K562 (cell line): Measurements from ENCODE around the gene FCRL2. TPM values are rescaled to one million over a fixed set of nuclear protein-coding genes. Genes with fewer than 3 reads are reported as not detected.

Experiments
- ATAC-seq: fragments of 200-7000 bp; cut with Tn5 transposase; 3 replicates; pipeline ENCODE4 v1.9.1; 2020; ENCODE audit warnings: moderate library complexity
- BruUV-seq: library from RNA; stranded (reverse); fragments of 400-500 nt; replicated peaks from 2 replicates; lab custom pipeline; 2021; lab: Mats Ljungman, UMichigan
- CTCF ChIA-PET: fragments of 300-600 bp; formaldehyde crosslinking; extraction: SDS; loops from one replicate; lab custom pipeline; 2021; ENCODE audit warnings: low intra/inter-chr PET ratio; lab: Yijun Ruan, JAX
- POLR2A ChIA-PET: fragments of 300-600, 350-650 bp; sonication (Branson Sonifier 250); formaldehyde crosslinking; extraction: SDS; loops from one replicate; lab custom pipeline; 2021; ENCODE audit warnings: antibody characterized with exemption, inconsistent platforms; lab: Yijun Ruan, JAX
- DNase-seq, 4 experiments: peaks; one replicate each; pipeline versions ENCODE4 v3.0.0 to v3.0.0-alpha.2; 2011 to 2018; ENCODE audit warnings: low spot score in 3 of 4, mixed read lengths in 3 of 4; ENCODE audit errors: extremely low read depth in 1 of 4
- FAIRE-seq: peaks from 2 replicates; lab custom pipeline; 2011; peaks lifted over from hg19 to GRCh38; lab: Jason Lieb, UNC
- H2AFZ ChIP-seq: 2 replicates; pipeline ENCODE4 v1.6.0; 2011; ENCODE audit warnings: low read depth, low read length, control low read depth, inconsistent platforms
- H3K27ac ChIP-seq: fragments of 200-600 bp; 3 replicates; pipeline ENCODE4 v1.8.0; 2011; ENCODE audit warnings: low read depth, mild to moderate bottlenecking, control low read depth, inconsistent platforms, low read length, moderate library complexity, mixed read lengths; ENCODE audit errors: extremely low read depth
- H3K27me3 ChIP-seq, 2 experiments: fragments of 300-600 bp in 1 of 2; 2 replicates in 1 of 2; 3 replicates in 1 of 2; pipeline versions ENCODE4 v1.6.0 to v1.8.0; 2011; ENCODE audit warnings: inconsistent platforms in 2 of 2, low read length in 2 of 2, mild to moderate bottlenecking in 1 of 2, mixed read lengths in 1 of 2, moderate library complexity in 1 of 2; ENCODE audit not compliant: control insufficient read depth in 2 of 2, insufficient read depth in 2 of 2
- H3K36me3 ChIP-seq: fragments of 300-600 bp; 3 replicates; pipeline ENCODE4 v1.8.0; 2011; ENCODE audit warnings: mild to moderate bottlenecking, low read length, inconsistent platforms; ENCODE audit not compliant: control insufficient read depth, insufficient read depth
- H3K4me1 ChIP-seq, 2 experiments: fragments of 200-600 bp in 1 of 2; replicated peaks in 1 of 2; 2 replicates in 1 of 2; 3 replicates in 1 of 2; pipeline versions ENCODE4 v1.5.1 to v1.8.0; 2011; ENCODE audit warnings: inconsistent platforms in 2 of 2, low read length in 2 of 2, mild to moderate bottlenecking in 1 of 2, mixed read lengths in 1 of 2, moderate library complexity in 1 of 2; ENCODE audit not compliant: control insufficient read depth in 2 of 2, insufficient read depth in 2 of 2
- H3K4me2 ChIP-seq: 2 replicates; pipeline ENCODE4 v1.6.1; 2011; ENCODE audit warnings: low read length, control low read depth, inconsistent platforms, mixed read lengths; ENCODE audit not compliant: insufficient read depth
- H3K4me3 ChIP-seq: fragments of 200-600 bp; sonication (generic), shearing (Covaris generic); 2 replicates; pipeline ENCODE4 v1.5.1; 2016; ENCODE audit warnings: control low read depth, inconsistent platforms
- H3K79me2 ChIP-seq: fragments of 200-600 bp; 3 replicates; pipeline ENCODE4 v1.8.0; 2011; ENCODE audit warnings: low read length, inconsistent platforms; ENCODE audit not compliant: control insufficient read depth, insufficient read depth
- H3K9ac ChIP-seq, 2 experiments: 2 replicates each; pipeline versions ENCODE4 v1.6.0 to v1.6.1; 2011; ENCODE audit warnings: low read depth in 2 of 2, low read length in 2 of 2, control low read depth in 1 of 2, inconsistent platforms in 1 of 2, mild to moderate bottlenecking in 1 of 2, mixed read lengths in 1 of 2; ENCODE audit not compliant: insufficient read depth in 1 of 2
- H3K9me1 ChIP-seq: one replicate; pipeline ENCODE4 v1.6.0; 2011; ENCODE audit warnings: inconsistent platforms, mild to moderate bottlenecking, low read length, moderate library complexity; ENCODE audit not compliant: control insufficient read depth, insufficient read depth
- H3K9me3 ChIP-seq: replicated peaks from 2 replicates; pipeline ENCODE4 v1.5.1; 2011; ENCODE audit warnings: low read depth, low read length, inconsistent platforms; ENCODE audit not compliant: control insufficient read depth, insufficient read depth
- H4K20me1 ChIP-seq: replicated peaks from 2 replicates; pipeline ENCODE4 v1.6.1; 2011; ENCODE audit warnings: low read length, inconsistent platforms, mixed read lengths; ENCODE audit not compliant: control insufficient read depth, insufficient read depth
- CCAR2 ChIP-seq: fragments of 200-400 bp; formaldehyde crosslinking; IDR thresholded peaks from 2 replicates; pipeline ENCODE4 v1.6.1; 2017; ENCODE audit warnings: mild to moderate bottlenecking, low read depth, low read length
- DDX20 ChIP-seq: fragments of 450-650 bp; IDR thresholded peaks from 2 replicates; pipeline ENCODE4 v1.6.1; 2016; ENCODE audit warnings: missing genetic modification characterization, low read depth, mild to moderate bottlenecking, missing compliant biosample characterization, moderate library complexity
- EHMT2 ChIP-seq: fragments of 450-650 bp; IDR thresholded peaks from 2 replicates; pipeline ENCODE4 v1.6.1; 2018; ENCODE audit warnings: antibody characterized with exemption
- FOXK2 ChIP-seq, 2 experiments: fragments of 450-650 bp; IDR thresholded peaks in 1 of 2; conservative IDR thresholded peaks in 1 of 2; 2 replicates each; pipeline ENCODE4 v1.6.1; 2016; ENCODE audit warnings: low read depth in 2 of 2, mild to moderate bottlenecking in 1 of 2
- HOXB6 ChIP-seq: fragments of 250-450 bp; sonication (Bioruptor Pico); IDR thresholded peaks from 2 replicates; pipeline ENCODE4 v1.5.1; 2022; ENCODE audit warnings: mild to moderate bottlenecking, borderline replicate concordance
- JUN ChIP-seq, 2 experiments: sonication (generic) in 1 of 2; formaldehyde crosslinking in 1 of 2; IDR thresholded peaks; 2 replicates each; pipeline versions ENCODE4 v1.6.1 to v1.8.0; 2012 to 2022; ENCODE audit warnings: borderline replicate concordance in 2 of 2, mild to moderate bottlenecking in 2 of 2, improper control_type of control experiment in 1 of 2, low read depth in 1 of 2, low read length in 1 of 2, missing genetic modification reagents in 1 of 2
- KLF13 ChIP-seq: fragments of 450-650 bp; IDR thresholded peaks from 2 replicates; pipeline ENCODE4 v1.6.1; 2016; ENCODE audit warnings: missing genetic modification characterization, low read depth, mild to moderate bottlenecking, missing compliant biosample characterization, moderate library complexity, borderline replicate concordance
- SRSF3 ChIP-seq: fragments of 200-400 bp; formaldehyde crosslinking; IDR thresholded peaks from 2 replicates; pipeline ENCODE4 v1.6.1; 2016; ENCODE audit warnings: mild to moderate bottlenecking, low read length, moderate library complexity; ENCODE audit not compliant: insufficient read depth
- TAF15 ChIP-seq: fragments of 200-400 bp; formaldehyde crosslinking; IDR thresholded peaks from 2 replicates; pipeline ENCODE4 v1.6.1; 2017; ENCODE audit warnings: mild to moderate bottlenecking, low read depth, low read length, moderate library complexity
- TARDBP ChIP-seq: fragments of 450-650 bp; IDR thresholded peaks from 2 replicates; pipeline ENCODE4 v1.6.1; 2016
- TCF7L2 ChIP-seq: fragments of 150-350 bp; IDR thresholded peaks from 2 replicates; pipeline ENCODE4 v1.6.1; 2016; ENCODE audit warnings: low read depth, mild to moderate bottlenecking, low read length, moderate library complexity
- ZFPM2 ChIP-seq: fragments of 250-450 bp; sonication (Bioruptor Pico); IDR thresholded peaks from 2 replicates; pipeline ENCODE4 v1.5.1; 2022; ENCODE audit warnings: mild to moderate bottlenecking
- ZNF707 ChIP-seq: fragments of 250-450 bp; sonication (Bioruptor Pico); conservative IDR thresholded peaks from 2 replicates; pipeline ENCODE4 v1.8.0; 2022; ENCODE audit warnings: inconsistent platforms, mild to moderate bottlenecking, moderate library complexity
- ZNF717 ChIP-seq: fragments of 250-450 bp; sonication (Bioruptor Pico); IDR thresholded peaks from 2 replicates; pipeline ENCODE4 v1.5.0; 2021
- WGBS: fragments of 100-300 bp; shearing (Covaris generic); methylation state at CpG from one replicate; pipeline ENCODE4 v1.1.6; 2016; ENCODE audit warnings: low coverage, mixed read lengths; ENCODE audit not compliant: insufficient coverage; ENCODE audit errors: missing lambda C conversion rate; 5-methylcytosine and 5-hydroxymethylcytosine counted together
- in situ Hi-C: fragments of 300-500 bp; cut with MboI; formaldehyde crosslinking; loops from 4 replicates; pipeline ENCODE4 v1.15.0; 2018; ENCODE audit warnings: inconsistent platforms, mixed read lengths
- intact Hi-C: fragments of 100-400 bp; cut with micrococcal nuclease; formaldehyde crosslinking; loops from 2 replicates; pipeline ENCODE4 v1.14.2; 2022
- polyA plus RNA-seq, 8 experiments: library from polyadenylated mRNA; depleted of rRNA in 4 of 8; stranded (reverse) in 5 of 8; unstranded in 3 of 8; fragments of >200 nt; fragmentation: Nextera tagmentation in 2 of 8; fragmentation: Illumina TruSeq in 1 of 8; extraction: Ambion mirVana in 2 of 8; extraction: Trizol in 1 of 8; gene quantifications; 2 replicates each; pipeline versions ENCODE4 v1.2.1 to v1.2.3, GENCODE V29; 2011 to 2014; ENCODE audit warnings: inconsistent platforms in 1 of 8, missing spikeins in 1 of 8
- total RNA-seq, 7 experiments: library from RNA; depleted of rRNA in 6 of 7; stranded (reverse); fragments of >200 nt in 6 of 7; fragmentation: Illumina TruSeq in 2 of 7; extraction: Trizol in 2 of 7; gene quantifications; 2 replicates each; pipeline versions ENCODE4 v1.2.1 to v1.2.3, GENCODE V29; 2011 to 2021; ENCODE audit warnings: low replicate concordance in 1 of 7

Gene FCRL2
- total and polyA plus RNA-seq, 9 of the 15 experiments (the other 6 are each of a cell fraction or from before 2014, with no cell fraction given): not detected

DNA sequence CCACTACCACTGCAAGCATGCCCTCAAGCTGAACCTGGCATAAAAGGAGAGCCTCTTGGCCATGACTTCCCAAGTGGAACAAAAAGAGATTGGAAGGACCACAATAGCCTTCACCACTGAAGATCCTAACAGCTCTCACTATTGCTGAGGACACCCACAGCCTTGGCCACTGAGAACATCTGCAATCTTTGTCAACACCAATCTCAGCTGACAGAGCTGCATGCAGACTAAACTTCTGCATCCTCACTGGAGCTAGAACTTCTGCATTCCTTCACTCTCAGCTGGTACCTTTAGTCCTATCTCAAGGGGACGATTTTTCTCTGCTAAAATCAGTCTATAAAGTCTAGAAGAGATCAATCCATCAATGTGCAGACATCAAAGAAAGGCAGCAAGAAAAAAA is 8.3 kb upstream of the FCRL2 start:
- TF ChIP-seq ZNF707 (no peak), DDX20 (tag) (no peak), SRSF3 (no peak), JUN (IDR thresholded peaks at IDR 0.05; ENCODE audit: borderline replicate concordance, low read depth, low read length) (no peak), JUN (CRISPR knock-in tag; IDR thresholded peaks at IDR 0.05; ENCODE audit: borderline replicate concordance) (no peak), TAF15 (no peak), HOXB6 (CRISPR knock-in tag) (no peak), ZNF717 (CRISPR knock-in tag) (no peak), FOXK2 (conservative IDR thresholded peaks at IDR 0.05 in 1 of 2, IDR thresholded peaks at IDR 0.05 in 1 of 2; ENCODE audit: low read depth in 2 of 2) (no peak), ZFPM2 (no peak), TARDBP (no peak), EHMT2 (no peak), KLF13 (tag) (no peak), CCAR2 (no peak), TCF7L2 (no peak)
- Histone ChIP-seq H3K4me1 (no peaks in the 10 kb centered on the region), H3K27me3 (no peaks in the 10 kb centered on the region), H3K4me3 (no peak overlapping the region), H3K36me3 (no peaks in the 10 kb centered on the region), H2AFZ (no peak overlapping the region), H3K9me3 (no peaks in the 10 kb centered on the region), H4K20me1 (no peaks in the 10 kb centered on the region), H3K9me1 (no peaks in the 10 kb centered on the region), H3K9ac (no peak overlapping the region), H3K79me2 (no peaks in the 10 kb centered on the region), H3K27ac (no peak overlapping the region), H3K4me2 (no peak overlapping the region)
- DNase-seq (no peak), FAIRE-seq (no peak), ATAC-seq (no peak)
- in situ Hi-C loops (no loop called here), intact Hi-C loops (no loop called here)
- POLR2A ChIA-PET: no interaction called here
- BruUV-seq: no TSS peak
- CTCF ChIA-PET: no interaction called here
- WGBS: 0% methylated on average over 1 of the region's 1 CpG
